Smooth muscle cell (in vitro differentiated cells): ENCODE measurements around the gene C21orf91. TPM values are rescaled to one million over a fixed set of nuclear protein-coding genes. Genes with fewer than 3 reads are reported as not detected.

ENCODE experiments used
- DNase-seq: peaks from one replicate; lab custom pipeline; 2025; ENCODE audit not compliant: unreplicated experiment; lab: John Stamatoyannopoulos, UW
- H2AFZ ChIP-seq: fragments of 200-600 bp; sonication (generic); 2 replicates; pipeline ENCODE4 v1.6.0; 2016; ENCODE audit warnings: antibody characterized with exemption, low read depth, mild to moderate bottlenecking
- H3F3A ChIP-seq: fragments of 200-600 bp; sonication (generic); 2 replicates; pipeline ENCODE4 v1.6.0; 2017; ENCODE audit warnings: antibody characterized with exemption, low read depth
- H3K27ac ChIP-seq: fragments of 200-600 bp; sonication (generic); 2 replicates; pipeline ENCODE4 v1.5.1; 2016; ENCODE audit warnings: low read depth, mild to moderate bottlenecking
- H3K27me3 ChIP-seq: fragments of 200-600 bp; sonication (generic); 2 replicates; pipeline ENCODE4 v1.6.1; 2016; ENCODE audit warnings: low read depth, mild to moderate bottlenecking
- H3K36me3 ChIP-seq: fragments of 200-600 bp; sonication (generic); 2 replicates; pipeline ENCODE4 v1.5.1; 2016; ENCODE audit warnings: low read depth
- H3K4me1 ChIP-seq: fragments of 200-600 bp; sonication (generic); 2 replicates; pipeline ENCODE4 v1.5.1; 2016; ENCODE audit warnings: low read depth
- H3K4me2 ChIP-seq: fragments of 200-600 bp; sonication (generic); 2 replicates; pipeline ENCODE4 v1.6.0; 2016; ENCODE audit warnings: mild to moderate bottlenecking
- H3K4me3 ChIP-seq: fragments of 200-600 bp; sonication (generic); 2 replicates; pipeline ENCODE4 v1.5.1; 2016; ENCODE audit warnings: mild to moderate bottlenecking
- H3K79me2 ChIP-seq: fragments of 200-600 bp; sonication (generic); 2 replicates; pipeline ENCODE4 v1.6.0; 2016; ENCODE audit warnings: low read depth, mild to moderate bottlenecking
- H3K9ac ChIP-seq: fragments of 200-600 bp; sonication (generic); 2 replicates; pipeline ENCODE4 v1.6.0; 2016; ENCODE audit warnings: low read depth
- H3K9me3 ChIP-seq: fragments of 200-600 bp; sonication (generic); replicated peaks from 2 replicates; pipeline ENCODE4 v1.5.1; 2016; ENCODE audit warnings: low read depth
- H4K20me1 ChIP-seq: fragments of 200-600 bp; sonication (generic); 2 replicates; pipeline ENCODE4 v1.6.0; 2016; ENCODE audit warnings: low read depth
- WGBS: methylation state at CpG from one replicate; pipeline ENCODE4 v1.1.7; 2016; ENCODE audit warnings: low lambda C conversion rate; 5-methylcytosine and 5-hydroxymethylcytosine counted together
- polyA plus RNA-seq: library from polyadenylated mRNA; unstranded; fragments of >200 nt; fragmentation: Nextera tagmentation; extraction: Ambion mirVana; gene quantifications from 2 replicates; pipeline ENCODE4 v1.2.1, GENCODE V29; 2016
- total RNA-seq: library from RNA; depleted of rRNA; stranded (reverse); fragments of >200 nt; gene quantifications from 2 replicates; pipeline ENCODE4 v1.2.3, GENCODE V29; 2014
- TF ChIP-seq, protein P1 (sequence below): fragments of 200-600 bp; sonication (generic); IDR thresholded peaks from 2 replicates; pipeline ENCODE4 v1.5.1; 2017; ENCODE audit warnings: borderline replicate concordance, mild to moderate bottlenecking, antibody characterized with exemption; ENCODE audit not compliant: insufficient read depth, poor library complexity, severe bottlenecking

C21orf91 gene
- total RNA-seq (11.5 and 15.3 TPM in 2 replicates), polyA plus RNA-seq (4.8 and 6.9 TPM in 2 replicates)

DNA sequence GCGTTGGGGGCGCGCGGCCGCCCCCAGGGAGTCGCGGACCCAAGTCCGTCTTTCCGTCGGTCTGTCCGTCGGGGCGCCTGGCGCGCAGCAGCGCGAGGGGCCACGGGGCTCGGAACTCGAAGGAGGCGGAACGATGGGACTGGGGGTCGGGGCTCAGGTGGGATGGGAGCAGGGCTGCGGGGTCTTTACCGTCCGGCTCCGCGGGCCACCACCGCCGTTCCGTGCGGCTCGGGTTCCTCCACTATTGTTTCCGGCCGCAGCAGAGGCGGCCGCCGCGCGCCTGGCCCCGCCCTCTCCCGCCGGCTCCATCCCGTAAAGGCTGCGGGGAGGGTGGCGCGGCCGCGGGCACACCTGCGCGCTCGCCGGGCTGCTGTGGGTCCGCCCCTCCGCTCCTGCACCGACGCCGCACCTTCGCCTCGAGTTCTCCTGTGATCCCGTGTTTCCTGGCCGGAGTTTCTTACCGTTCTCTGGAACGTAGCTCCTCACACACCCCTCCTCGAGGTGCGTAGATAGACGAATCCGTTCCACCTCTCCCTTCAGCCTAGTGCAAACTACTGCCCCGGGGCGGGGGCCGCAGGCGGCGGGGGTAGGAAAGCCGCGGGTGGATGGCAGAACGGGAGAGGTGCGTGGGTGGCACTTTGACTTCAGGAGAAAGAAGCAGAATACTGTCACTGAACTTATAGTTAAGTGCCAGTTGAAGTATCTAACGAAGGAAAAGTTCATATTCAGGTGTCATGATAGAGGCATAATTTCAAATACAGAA, at the start of gene C21orf91:
Gene C21orf91, minus strand, starts transcription at position 243 of the 763 bp plus-strand sequence. CDS start 1,038 bp downstream, outside the sequence.
- Histone ChIP-seq H3K9me3 (no peaks in the 10 kb centered on the region), H3K27me3 (no peaks in the 10 kb centered on the region), H3K27ac (peak within 1 kb of the TSS; percentile 73), H3K36me3 (no peaks in the 10 kb centered on the region), H3K4me1 (peaks cover 16% of the 10 kb centered on the region), H3K4me3 (peak within 1 kb of the TSS; percentile 82), H3F3A (no peaks in the 10 kb centered on the region), H3K79me2 (peaks cover 22% of the 10 kb centered on the region), H3K9ac (peak within 1 kb of the TSS; percentile 95), H3K4me2 (peak within 1 kb of the TSS; percentile 88), H4K20me1 (no peaks in the 10 kb centered on the region), H2AFZ (peak within 1 kb of the TSS; percentile 87)
- DNase-seq: peak; percentile 64
- TF ChIP-seq, protein P1, sequence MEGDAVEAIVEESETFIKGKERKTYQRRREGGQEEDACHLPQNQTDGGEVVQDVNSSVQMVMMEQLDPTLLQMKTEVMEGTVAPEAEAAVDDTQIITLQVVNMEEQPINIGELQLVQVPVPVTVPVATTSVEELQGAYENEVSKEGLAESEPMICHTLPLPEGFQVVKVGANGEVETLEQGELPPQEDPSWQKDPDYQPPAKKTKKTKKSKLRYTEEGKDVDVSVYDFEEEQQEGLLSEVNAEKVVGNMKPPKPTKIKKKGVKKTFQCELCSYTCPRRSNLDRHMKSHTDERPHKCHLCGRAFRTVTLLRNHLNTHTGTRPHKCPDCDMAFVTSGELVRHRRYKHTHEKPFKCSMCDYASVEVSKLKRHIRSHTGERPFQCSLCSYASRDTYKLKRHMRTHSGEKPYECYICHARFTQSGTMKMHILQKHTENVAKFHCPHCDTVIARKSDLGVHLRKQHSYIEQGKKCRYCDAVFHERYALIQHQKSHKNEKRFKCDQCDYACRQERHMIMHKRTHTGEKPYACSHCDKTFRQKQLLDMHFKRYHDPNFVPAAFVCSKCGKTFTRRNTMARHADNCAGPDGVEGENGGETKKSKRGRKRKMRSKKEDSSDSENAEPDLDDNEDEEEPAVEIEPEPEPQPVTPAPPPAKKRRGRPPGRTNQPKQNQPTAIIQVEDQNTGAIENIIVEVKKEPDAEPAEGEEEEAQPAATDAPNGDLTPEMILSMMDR: no peak
- 1% methylated on average over 74 of the region's 78 CpGs for WGBS

DNA sequence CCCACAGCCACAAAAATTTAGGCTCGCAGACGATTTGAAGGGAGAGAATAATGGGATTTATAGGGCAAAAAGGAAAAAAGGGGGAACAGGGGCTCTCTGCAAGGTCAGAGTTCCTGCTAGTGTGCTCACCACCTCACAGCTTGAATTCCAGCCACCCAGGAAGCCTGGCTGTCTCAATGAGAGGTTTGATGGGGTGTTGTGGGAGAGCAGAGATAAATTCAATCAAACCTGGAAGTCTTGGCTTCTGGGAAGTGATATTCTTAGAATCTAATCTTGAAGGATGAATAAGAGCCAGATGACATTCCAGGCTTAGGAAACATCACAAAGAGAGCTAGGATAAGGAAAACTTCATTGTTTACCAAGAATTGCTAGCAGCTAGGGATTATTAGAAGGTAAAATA, 47.4 kb upstream of the C21orf91 start:
- no peaks in the 10 kb centered on the region for H3K27me3 ChIP-seq
- TF ChIP-seq, protein P1: no peak
- 98% methylated on average over 2 of the region's 2 CpGs for WGBS

DNA sequence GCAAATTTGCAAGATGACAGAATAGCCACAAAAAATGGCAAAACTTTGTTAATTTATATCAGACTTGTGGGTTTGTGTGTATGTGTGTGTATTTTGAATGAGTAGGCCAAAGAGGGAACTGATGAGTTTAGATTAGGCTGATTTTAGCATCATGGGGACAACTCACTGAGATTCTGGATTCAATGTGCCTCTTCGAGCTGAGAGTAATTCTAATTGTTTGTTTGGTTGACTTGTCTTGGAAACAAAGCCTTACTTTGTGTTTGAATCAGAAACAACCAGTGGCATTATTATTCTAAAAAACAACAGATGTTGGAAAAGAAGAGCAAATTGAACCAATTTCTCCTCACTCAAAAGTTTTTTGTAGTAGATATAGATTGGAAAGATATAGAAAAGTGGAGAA, 40.5 kb upstream of the C21orf91 start:
- Histone ChIP-seq H4K20me1 (no peaks in the 10 kb centered on the region), H3K4me2 (no peak overlapping the region), H3F3A (no peaks in the 10 kb centered on the region), H3K27ac (no peak overlapping the region), H3K9ac (no peak overlapping the region), H3K4me1 (peaks cover 13% of the 10 kb centered on the region), H3K9me3 (no peaks in the 10 kb centered on the region), H3K36me3 (no peaks in the 10 kb centered on the region), H3K79me2 (no peaks in the 10 kb centered on the region), H3K4me3 (no peak overlapping the region), H3K27me3 (no peaks in the 10 kb centered on the region), H2AFZ (no peak overlapping the region)
- no peak for DNase-seq
- TF ChIP-seq, protein P1: no peak
- 88% methylated on average over 1 of the region's 1 CpG for WGBS

More for the DNA sequence above, 47.4 kb upstream of the C21orf91 start:
- H3F3A ChIP-seq: no peaks in the 10 kb centered on the region
- no peaks in the 10 kb centered on the region for H3K36me3 ChIP-seq
- H3K9ac ChIP-seq: no peak overlapping the region
- H3K27ac ChIP-seq: no peak overlapping the region
- H3K4me1 ChIP-seq: no peaks in the 10 kb centered on the region
- H3K4me2 ChIP-seq: no peak overlapping the region
- H3K79me2 ChIP-seq: no peaks in the 10 kb centered on the region
- no peaks in the 10 kb centered on the region for H3K9me3 ChIP-seq
- no peak for DNase-seq
- no peak overlapping the region for H3K4me3 ChIP-seq
- no peaks in the 10 kb centered on the region for H4K20me1 ChIP-seq
- no peak overlapping the region for H2AFZ ChIP-seq
